Chondrocyte (in vitro differentiated cells): Measurements from ENCODE around the gene SUB1. TPM values are rescaled to one million over a fixed set of nuclear protein-coding genes. Genes with fewer than 3 reads are reported as not detected.

Experiments used
- DNase-seq: peaks from one replicate; pipeline ENCODE4 v3.0.0; 2021; ENCODE audit warnings: mixed read lengths, low spot score
- H3K27ac Mint-ChIP-seq: one replicate; pipeline ENCODE4 v1.8.0; 2021; ENCODE audit warnings: mild to moderate bottlenecking, moderate library complexity, mixed read lengths; ENCODE audit not compliant: unreplicated experiment
- H3K27me3 Mint-ChIP-seq: 2 replicates; pipeline ENCODE4 v1.8.0; 2021; ENCODE audit warnings: low read depth, mixed read lengths
- H3K36me3 Mint-ChIP-seq: 2 replicates; pipeline ENCODE4 v1.8.0; 2021; ENCODE audit warnings: low read depth, mixed read lengths
- H3K4me1 Mint-ChIP-seq: 2 replicates; pipeline ENCODE4 v1.8.0; 2021; ENCODE audit warnings: low read depth, mild to moderate bottlenecking, mixed read lengths
- H3K4me3 Mint-ChIP-seq: one replicate; pipeline ENCODE4 v1.8.0; 2021; ENCODE audit warnings: mild to moderate bottlenecking, moderate library complexity, mixed read lengths; ENCODE audit not compliant: unreplicated experiment
- H3K9me3 Mint-ChIP-seq: 2 replicates; pipeline ENCODE4 v1.8.0; 2021; ENCODE audit warnings: low read depth, mixed read lengths
- total RNA-seq: library from RNA; stranded (reverse); gene quantifications from 3 replicates; pipeline ENCODE4 v1.2.1, GENCODE V29; 2021
- TF ChIP-seq, protein P1 (sequence below): fragments of 200-600 bp; sonication (generic); IDR thresholded peaks from 2 replicates; pipeline ENCODE4 v1.5.0; 2021; ENCODE audit warnings: antibody characterized with exemption, mild to moderate bottlenecking, moderate library complexity

The SUB1 gene
- total RNA-seq, 1 donor from 2014 or later, result 163 TPM

DNA sequence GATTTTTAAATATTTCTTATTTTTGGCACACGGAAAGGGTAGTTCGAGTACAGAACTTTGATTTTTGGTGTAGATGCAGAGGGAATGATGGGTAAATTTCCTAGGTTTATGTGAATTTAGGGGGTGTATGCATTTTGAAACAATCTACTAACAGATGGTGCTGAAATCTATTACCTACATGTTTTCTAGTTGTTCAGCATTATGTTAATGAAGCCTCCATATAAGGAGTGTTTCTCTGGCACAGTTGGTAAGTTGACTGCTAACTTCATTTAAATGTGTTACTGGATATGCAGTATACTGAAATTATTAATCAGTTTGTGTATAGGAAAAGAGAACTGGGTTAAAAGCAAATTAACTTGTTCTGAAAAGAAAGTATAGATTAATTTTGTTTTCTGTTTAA is 17.5 kb downstream of the SUB1 start:
- Mint-ChIP-seq H3K27ac (no peak overlapping the region), H3K4me3 (no peak overlapping the region), H3K4me1 (peaks cover 42% of the 10 kb centered on the region), H3K9me3 (no peaks in the 10 kb centered on the region), H3K36me3 (peaks cover 28% of the 10 kb centered on the region), H3K27me3 (no peaks in the 10 kb centered on the region)
- DNase-seq, result no peak
- TF ChIP-seq, protein P1, sequence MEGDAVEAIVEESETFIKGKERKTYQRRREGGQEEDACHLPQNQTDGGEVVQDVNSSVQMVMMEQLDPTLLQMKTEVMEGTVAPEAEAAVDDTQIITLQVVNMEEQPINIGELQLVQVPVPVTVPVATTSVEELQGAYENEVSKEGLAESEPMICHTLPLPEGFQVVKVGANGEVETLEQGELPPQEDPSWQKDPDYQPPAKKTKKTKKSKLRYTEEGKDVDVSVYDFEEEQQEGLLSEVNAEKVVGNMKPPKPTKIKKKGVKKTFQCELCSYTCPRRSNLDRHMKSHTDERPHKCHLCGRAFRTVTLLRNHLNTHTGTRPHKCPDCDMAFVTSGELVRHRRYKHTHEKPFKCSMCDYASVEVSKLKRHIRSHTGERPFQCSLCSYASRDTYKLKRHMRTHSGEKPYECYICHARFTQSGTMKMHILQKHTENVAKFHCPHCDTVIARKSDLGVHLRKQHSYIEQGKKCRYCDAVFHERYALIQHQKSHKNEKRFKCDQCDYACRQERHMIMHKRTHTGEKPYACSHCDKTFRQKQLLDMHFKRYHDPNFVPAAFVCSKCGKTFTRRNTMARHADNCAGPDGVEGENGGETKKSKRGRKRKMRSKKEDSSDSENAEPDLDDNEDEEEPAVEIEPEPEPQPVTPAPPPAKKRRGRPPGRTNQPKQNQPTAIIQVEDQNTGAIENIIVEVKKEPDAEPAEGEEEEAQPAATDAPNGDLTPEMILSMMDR, result no peak

- H3K27ac Mint-ChIP-seq, result peak overlapping the region; percentile 22
- no peaks in the 10 kb centered on the region for H3K9me3 Mint-ChIP-seq
- H3K36me3 Mint-ChIP-seq, result peaks cover 26% of the 10 kb centered on the region
- no peak for DNase-seq
- H3K4me1 Mint-ChIP-seq, result peaks cover 28% of the 10 kb centered on the region
- H3K4me3 Mint-ChIP-seq, result no peak overlapping the region
- TF ChIP-seq, protein P1, result no peak
- no peaks in the 10 kb centered on the region for H3K27me3 Mint-ChIP-seq
Measured at GRCh38 chr5:32604800-32605765, 19.7 kb downstream of the SUB1 start.

DNA sequence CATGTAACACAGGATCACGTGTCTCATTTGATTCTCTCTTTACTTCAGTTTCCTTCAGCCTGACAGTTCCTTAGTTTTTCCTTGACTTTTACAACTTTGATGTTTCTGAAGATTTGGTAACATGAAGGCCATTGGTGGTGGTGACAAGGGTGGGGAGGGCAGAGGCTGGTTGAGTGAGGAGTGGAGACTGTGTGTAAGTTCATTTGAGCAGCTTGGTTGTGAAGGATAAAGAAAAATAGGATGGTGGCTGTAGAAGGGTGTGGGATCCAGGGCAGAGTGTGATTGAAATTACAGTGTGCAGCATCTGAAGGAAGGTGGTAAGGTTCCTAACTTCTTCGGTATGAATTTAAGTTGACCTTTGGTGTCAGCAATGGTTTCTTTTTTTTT is 20.4 kb downstream of the SUB1 start:
- Mint-ChIP-seq H3K36me3 (peaks cover 25% of the 10 kb centered on the region), H3K4me1 (peaks cover 21% of the 10 kb centered on the region), H3K27me3 (no peaks in the 10 kb centered on the region), H3K27ac (peak overlapping the region; percentile 39), H3K4me3 (no peak overlapping the region), H3K9me3 (no peaks in the 10 kb centered on the region)
- no peak for DNase-seq
- TF ChIP-seq, protein P1, result no peak

DNA sequence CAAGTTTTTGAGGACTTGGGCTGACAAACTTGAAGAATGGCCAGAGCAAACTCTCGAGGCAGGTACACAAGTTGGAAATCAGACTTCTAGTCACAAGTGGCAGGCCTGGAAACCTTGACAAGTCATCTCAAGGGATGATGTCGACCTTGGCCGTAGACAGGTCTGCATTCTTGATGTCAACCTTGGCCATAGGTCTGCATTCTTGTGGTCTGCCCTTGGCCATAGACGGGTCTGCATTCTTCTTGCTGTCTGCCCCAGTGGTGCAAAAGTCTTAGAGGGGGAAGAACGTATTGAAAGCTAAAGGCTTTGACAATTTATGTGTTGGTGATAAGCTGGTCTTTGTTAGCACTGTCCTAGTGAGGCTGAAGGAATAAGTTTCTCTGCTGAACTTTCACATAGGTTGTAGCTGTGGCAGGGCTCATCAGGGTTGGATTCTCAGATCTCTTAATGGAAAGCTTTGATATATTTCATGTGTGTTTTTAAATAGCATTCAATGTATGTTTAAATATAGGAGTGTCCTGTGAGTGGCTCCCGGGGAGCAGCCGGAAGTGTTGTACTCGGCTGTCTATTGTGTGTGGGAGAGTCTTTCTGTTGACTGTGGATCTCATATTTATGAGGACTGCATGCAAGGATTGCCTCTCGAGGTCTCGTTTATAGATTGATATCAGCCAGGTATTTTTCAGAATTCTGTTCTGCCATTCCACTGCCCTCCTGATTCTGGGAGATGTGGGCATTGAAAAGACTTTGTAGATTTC is 27.0 kb downstream of the SUB1 start:
- TF ChIP-seq, protein P1, result no peak

DNA sequence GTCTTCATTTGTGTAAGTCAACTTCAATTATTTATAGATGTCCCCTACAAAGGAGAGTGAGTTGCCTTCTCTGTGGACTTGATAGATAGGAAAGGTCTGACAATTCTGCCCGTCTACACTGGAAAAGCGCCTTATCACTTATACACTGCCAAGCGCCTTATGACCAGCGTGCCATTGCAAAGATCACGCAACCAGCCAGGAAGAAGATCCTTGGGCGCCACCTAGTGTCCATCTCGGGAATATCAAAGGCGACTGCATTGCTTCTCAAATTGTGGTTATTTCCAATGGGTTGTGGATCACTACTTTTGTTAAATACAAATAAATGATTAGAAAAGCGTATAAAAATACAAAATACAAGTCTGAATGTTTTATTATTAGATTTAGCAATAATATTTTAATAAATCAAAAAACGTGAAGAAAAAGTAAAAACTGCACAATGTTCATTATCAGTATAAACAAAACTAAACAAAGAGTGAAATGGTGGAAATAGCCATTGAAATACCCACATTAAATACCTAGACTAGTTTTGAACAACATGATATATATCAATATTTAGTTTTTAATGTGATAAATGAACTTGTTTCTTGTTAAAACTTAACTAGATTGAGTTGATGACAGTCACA is 27.8 kb downstream of the SUB1 start:
- H3K4me1 Mint-ChIP-seq, result peaks cover 20% of the 10 kb centered on the region
- no peak overlapping the region for H3K4me3 Mint-ChIP-seq
- peaks cover 8% of the 10 kb centered on the region for H3K36me3 Mint-ChIP-seq
- H3K27ac Mint-ChIP-seq, result peak overlapping the region; percentile 47
- DNase-seq, result no peak
- TF ChIP-seq, protein P1, result peak; percentile 96
- H3K9me3 Mint-ChIP-seq, result no peaks in the 10 kb centered on the region
- H3K27me3 Mint-ChIP-seq, result no peaks in the 10 kb centered on the region

More for the DNA sequence above, 27.0 kb downstream of the SUB1 start:
- Mint-ChIP-seq H3K36me3 (peaks cover 12% of the 10 kb centered on the region), H3K27me3 (no peaks in the 10 kb centered on the region), H3K9me3 (no peaks in the 10 kb centered on the region), H3K4me3 (no peak overlapping the region), H3K27ac (peak overlapping the region; percentile 58), H3K4me1 (peaks cover 20% of the 10 kb centered on the region)
- DNase-seq, result no peak
